RPMI7951 (cell line): ENCODE measurements around the gene KANK3. TPM values are rescaled to one million over a fixed set of nuclear protein-coding genes. Genes with fewer than 3 reads are reported as not detected.
"Not testable (repeated sequence)": the region's sequence is repeated elsewhere in the genome, so short reads cannot be mapped to it uniquely, and the experiment has no call there.

ENCODE experiments used
- DNase-seq: peaks from one replicate; pipeline ENCODE4 v3.0.0-alpha.2; 2012; ENCODE audit warnings: low read depth
- total RNA-seq: library from RNA; depleted of rRNA; stranded (reverse); fragments of >200 nt; shearing (Covaris generic); gene quantifications from 2 replicates; pipeline ENCODE4 v1.2.3, GENCODE V29; 2014; rRNA removed

KANK3 gene
- total RNA-seq = 0.24 TPM in 1 of 2 replicates, not detected in the other

- peak; percentile 95 for DNase-seq
Measured at GRCh38 chr19:8342684-8343482, at the start of gene KANK3. KANK3 (minus strand) TSS chr19:8343262; CDS start chr19:8337828, 5,434 bp downstream.

- no peak for DNase-seq
Measured at GRCh38 chr19:8392017-8392591, 49.0 kb upstream of the KANK3 start.

- DNase-seq = no peak
Measured at GRCh38 chr19:8391198-8392016, 48.3 kb upstream of the KANK3 start.

- peak; percentile 82 for DNase-seq
Measured at GRCh38 chr19:8390617-8390981, 47.5 kb upstream of the KANK3 start.

- peak; percentile 100 for DNase-seq
Measured at GRCh38 chr19:8389891-8390616, 47.0 kb upstream of the KANK3 start, which contains the start of gene RAB11B. RAB11B (plus strand) TSS chr19:8390360; CDS start chr19:8390417, 57 bp downstream.

- DNase-seq = no peak
Measured at GRCh38 chr19:8388612-8388958, 45.5 kb upstream of the KANK3 start.

- DNase-seq = no peak
Measured at GRCh38 chr19:8387688-8388611, 44.9 kb upstream of the KANK3 start.

GRCh38 chr19:8386990-8387389 lies 43.9 kb upstream of the KANK3 start:
- DNase-seq = no peak

- DNase-seq = not testable (repeated sequence)
Measured at GRCh38 chr19:8386419-8386818, 43.4 kb upstream of the KANK3 start.

- not testable (repeated sequence) for DNase-seq
Measured at GRCh38 chr19:8385566-8385965, 42.5 kb upstream of the KANK3 start.

- not testable (repeated sequence) for DNase-seq
Measured at GRCh38 chr19:8385103-8385502, 42.0 kb upstream of the KANK3 start.

- not testable (repeated sequence) for DNase-seq
Measured at GRCh38 chr19:8384569-8384968, 41.5 kb upstream of the KANK3 start.

- not testable (repeated sequence) for DNase-seq
Measured at GRCh38 chr19:8379156-8379891, 36.3 kb upstream of the KANK3 start.

- no peak for DNase-seq
Measured at GRCh38 chr19:8377598-8377997, 34.5 kb upstream of the KANK3 start.

- DNase-seq = not testable (repeated sequence)
Measured at GRCh38 chr19:8376373-8376974, 33.4 kb upstream of the KANK3 start.

- not testable (repeated sequence) for DNase-seq
Measured at GRCh38 chr19:8375766-8376165, 32.7 kb upstream of the KANK3 start.

GRCh38 chr19:8373867-8374813 lies 31.1 kb upstream of the KANK3 start:
- no peak for DNase-seq
